Measurements from ENCODE around the gene VSX1. TPM values are rescaled to one million over a fixed set of nuclear protein-coding genes. Genes with fewer than 3 reads are reported as not detected.

VSX1 gene
- total RNA-seq, 4 donors from 2014 or later, result not detected

GRCh38 chr20:25038103-25038410 lies 43.9 kb downstream of the VSX1 start:
- TF ChIP-seq, protein P1, sequence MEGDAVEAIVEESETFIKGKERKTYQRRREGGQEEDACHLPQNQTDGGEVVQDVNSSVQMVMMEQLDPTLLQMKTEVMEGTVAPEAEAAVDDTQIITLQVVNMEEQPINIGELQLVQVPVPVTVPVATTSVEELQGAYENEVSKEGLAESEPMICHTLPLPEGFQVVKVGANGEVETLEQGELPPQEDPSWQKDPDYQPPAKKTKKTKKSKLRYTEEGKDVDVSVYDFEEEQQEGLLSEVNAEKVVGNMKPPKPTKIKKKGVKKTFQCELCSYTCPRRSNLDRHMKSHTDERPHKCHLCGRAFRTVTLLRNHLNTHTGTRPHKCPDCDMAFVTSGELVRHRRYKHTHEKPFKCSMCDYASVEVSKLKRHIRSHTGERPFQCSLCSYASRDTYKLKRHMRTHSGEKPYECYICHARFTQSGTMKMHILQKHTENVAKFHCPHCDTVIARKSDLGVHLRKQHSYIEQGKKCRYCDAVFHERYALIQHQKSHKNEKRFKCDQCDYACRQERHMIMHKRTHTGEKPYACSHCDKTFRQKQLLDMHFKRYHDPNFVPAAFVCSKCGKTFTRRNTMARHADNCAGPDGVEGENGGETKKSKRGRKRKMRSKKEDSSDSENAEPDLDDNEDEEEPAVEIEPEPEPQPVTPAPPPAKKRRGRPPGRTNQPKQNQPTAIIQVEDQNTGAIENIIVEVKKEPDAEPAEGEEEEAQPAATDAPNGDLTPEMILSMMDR (IDR thresholded peaks at IDR 0.05), result no peak
- ATAC-seq (ENCODE audit: low FRiP score) (no peak), DNase-seq (ENCODE audit: low spot score) (no peak)

- TF ChIP-seq, protein P1 (IDR thresholded peaks at IDR 0.05), result no peak
- ATAC-seq (ENCODE audit: low FRiP score) (no peak), DNase-seq (ENCODE audit: low spot score) (no peak)
Measured at GRCh38 chr20:25037288-25038102, 44.4 kb downstream of the VSX1 start.

GRCh38 chr20:25036331-25036936 lies 45.5 kb downstream of the VSX1 start:
- DNase-seq (ENCODE audit: low spot score) (no peak), ATAC-seq (ENCODE audit: low FRiP score) (no peak)
- TF ChIP-seq, protein P1 (IDR thresholded peaks at IDR 0.05), result no peak

- TF ChIP-seq, protein P1 (IDR thresholded peaks at IDR 0.05), result no peak
- ATAC-seq (ENCODE audit: low FRiP score) (no peak), DNase-seq (ENCODE audit: low spot score) (no peak)
Measured at GRCh38 chr20:25035921-25036320, 46.0 kb downstream of the VSX1 start.

- TF ChIP-seq, protein P1 (IDR thresholded peaks at IDR 0.05), result no peak
- no peak for ATAC-seq (ENCODE audit: low FRiP score)
- DNase-seq (ENCODE audit: low spot score), result no peak
Measured at GRCh38 chr20:25033924-25034300, 48.0 kb downstream of the VSX1 start.

DNA sequence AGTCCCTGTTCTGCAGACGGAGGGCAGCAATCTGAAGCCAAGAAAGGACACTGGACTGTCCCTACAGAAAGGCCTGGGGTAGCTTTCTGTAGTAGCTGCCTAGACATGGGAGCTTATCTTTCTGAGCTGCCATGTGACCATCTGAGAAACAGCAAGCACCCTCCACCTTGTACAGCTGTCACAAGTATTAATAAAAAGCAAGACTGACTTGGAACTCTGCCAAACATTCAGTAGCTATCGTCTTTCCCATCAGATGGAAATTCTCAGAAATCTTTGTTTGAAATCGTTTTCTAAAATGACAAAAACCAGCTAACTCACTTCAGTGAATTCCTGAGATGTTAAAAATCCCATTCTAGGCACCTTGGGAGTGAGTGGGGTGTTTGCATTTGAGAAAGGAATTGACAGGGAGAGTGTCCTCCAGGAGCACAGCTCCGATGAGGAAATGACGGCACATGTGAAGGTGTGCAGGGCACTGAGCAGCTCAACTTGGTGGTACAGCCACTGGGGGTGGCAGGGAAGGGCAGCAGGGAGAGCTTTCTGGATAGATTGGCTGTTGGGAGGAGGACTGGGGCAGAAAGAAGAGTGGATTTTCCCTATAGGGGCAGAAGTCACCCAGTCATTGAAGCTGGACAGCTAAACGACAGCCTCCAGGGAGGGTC lies 48.5 kb downstream of the VSX1 start:
- ATAC-seq (ENCODE audit: low FRiP score), result no peak
- DNase-seq (ENCODE audit: low spot score), result no peak
- TF ChIP-seq, protein P1 (IDR thresholded peaks at IDR 0.05), result no peak
